HG02678 (cell line): ENCODE measurements around the gene FAM227B.

Experiments used
- ATAC-seq: cut with Tn5 transposase; IDR thresholded peaks from one replicate; pipeline ENCODE4 v1.9.1; 2021; ENCODE audit warnings: mild to moderate bottlenecking, moderate library complexity; ENCODE audit not compliant: unreplicated experiment

Gene FAM227B

GRCh38 chr15:49303003-49303402 is 317.6 kb downstream of the FAM227B start:
- no peak for ATAC-seq

GRCh38 chr15:49301562-49301961 is 319.1 kb downstream of the FAM227B start:
- no peak for ATAC-seq

- ATAC-seq: no peak
These were observed 319.8 kb downstream of the FAM227B start for GRCh38 chr15:49300856-49301255.

- ATAC-seq: no peak
These were observed 323.0 kb downstream of the FAM227B start for GRCh38 chr15:49297584-49297983.

GRCh38 chr15:49296258-49296657 is 324.4 kb downstream of the FAM227B start:
- ATAC-seq: no peak

- no peak for ATAC-seq
These were observed 326.7 kb downstream of the FAM227B start for GRCh38 chr15:49293941-49294340.

GRCh38 chr15:49290191-49290590 is 330.4 kb downstream of the FAM227B start:
- no peak for ATAC-seq

- no peak for ATAC-seq
These were observed 332.2 kb downstream of the FAM227B start for GRCh38 chr15:49288391-49288790.

- no peak for ATAC-seq
These were observed 333.1 kb downstream of the FAM227B start for GRCh38 chr15:49287481-49287880.

GRCh38 chr15:49286649-49287404 is 333.8 kb downstream of the FAM227B start:
- ATAC-seq: no peak

- ATAC-seq: no peak
These were observed 338.3 kb downstream of the FAM227B start for GRCh38 chr15:49282366-49282765.

GRCh38 chr15:49279521-49280456 is 340.8 kb downstream of the FAM227B start:
- no peak for ATAC-seq

- ATAC-seq: no peak
These were observed 341.9 kb downstream of the FAM227B start for GRCh38 chr15:49278751-49279150.
